Measurements from ENCODE around the gene CNTNAP5. TPM values are rescaled to one million over a fixed set of nuclear protein-coding genes. Genes with fewer than 3 reads are reported as not detected.

The CNTNAP5 gene
- total and polyA plus RNA-seq, 8 donors, result 0.03 to 0.29 (median 0.10) TPM; not detected in 4

- TF ChIP-seq, protein P1, sequence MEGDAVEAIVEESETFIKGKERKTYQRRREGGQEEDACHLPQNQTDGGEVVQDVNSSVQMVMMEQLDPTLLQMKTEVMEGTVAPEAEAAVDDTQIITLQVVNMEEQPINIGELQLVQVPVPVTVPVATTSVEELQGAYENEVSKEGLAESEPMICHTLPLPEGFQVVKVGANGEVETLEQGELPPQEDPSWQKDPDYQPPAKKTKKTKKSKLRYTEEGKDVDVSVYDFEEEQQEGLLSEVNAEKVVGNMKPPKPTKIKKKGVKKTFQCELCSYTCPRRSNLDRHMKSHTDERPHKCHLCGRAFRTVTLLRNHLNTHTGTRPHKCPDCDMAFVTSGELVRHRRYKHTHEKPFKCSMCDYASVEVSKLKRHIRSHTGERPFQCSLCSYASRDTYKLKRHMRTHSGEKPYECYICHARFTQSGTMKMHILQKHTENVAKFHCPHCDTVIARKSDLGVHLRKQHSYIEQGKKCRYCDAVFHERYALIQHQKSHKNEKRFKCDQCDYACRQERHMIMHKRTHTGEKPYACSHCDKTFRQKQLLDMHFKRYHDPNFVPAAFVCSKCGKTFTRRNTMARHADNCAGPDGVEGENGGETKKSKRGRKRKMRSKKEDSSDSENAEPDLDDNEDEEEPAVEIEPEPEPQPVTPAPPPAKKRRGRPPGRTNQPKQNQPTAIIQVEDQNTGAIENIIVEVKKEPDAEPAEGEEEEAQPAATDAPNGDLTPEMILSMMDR (IDR thresholded peaks at IDR 0.05), result no peak
- no peaks in the 10 kb centered on the region for H3K4me1 ChIP-seq
- no peak overlapping the region for H3K27ac ChIP-seq
- no peaks in the 10 kb centered on the region for H3K9me3 ChIP-seq
- DNase-seq (no peak), ATAC-seq (no peak)
- no peak overlapping the region for H3K4me3 ChIP-seq
- no peaks in the 10 kb centered on the region for H3K36me3 ChIP-seq
- intact Hi-C loops (cut with DNase I), result no loop called here
- H3K27me3 ChIP-seq, result no peaks in the 10 kb centered on the region
Measured at GRCh38 chr2:124211461-124211860, 186.4 kb downstream of the CNTNAP5 start.

GRCh38 chr2:124213977-124214587 is 189.0 kb downstream of the CNTNAP5 start:
- Histone ChIP-seq H3K9me3 (no peaks in the 10 kb centered on the region), H3K27ac (no peak overlapping the region), H3K4me3 (no peak overlapping the region), H3K4me1 (no peaks in the 10 kb centered on the region), H3K27me3 (no peaks in the 10 kb centered on the region), H3K36me3 (no peaks in the 10 kb centered on the region)
- intact Hi-C loops (cut with DNase I), result no loop called here
- DNase-seq, result no peak
- TF ChIP-seq, protein P1 (IDR thresholded peaks at IDR 0.05), result no peak
- no peak for ATAC-seq

- H3K36me3 ChIP-seq, result no peaks in the 10 kb centered on the region
- H3K4me1 ChIP-seq, result no peaks in the 10 kb centered on the region
- no peak overlapping the region for H3K4me3 ChIP-seq
- intact Hi-C loops (cut with DNase I), result no loop called here
- no peak for ATAC-seq
- H3K27ac ChIP-seq, result no peak overlapping the region
- H3K27me3 ChIP-seq, result no peaks in the 10 kb centered on the region
- H3K9me3 ChIP-seq, result no peaks in the 10 kb centered on the region
- DNase-seq, result no peak
- TF ChIP-seq, protein P1 (IDR thresholded peaks at IDR 0.05), result no peak
Measured at GRCh38 chr2:124246170-124246569, 221.1 kb downstream of the CNTNAP5 start.

- no peak for ATAC-seq
- Histone ChIP-seq H3K36me3 (no peaks in the 10 kb centered on the region), H3K4me1 (no peaks in the 10 kb centered on the region), H3K27ac (no peak overlapping the region), H3K4me3 (no peak overlapping the region), H3K27me3 (no peaks in the 10 kb centered on the region), H3K9me3 (no peaks in the 10 kb centered on the region)
- peak in 2 of 4 donors; percentile 5 to 28 for DNase-seq
- TF ChIP-seq, protein P1 (IDR thresholded peaks at IDR 0.05), result no peak
- intact Hi-C loops (cut with DNase I), result no loop called here
Measured at GRCh38 chr2:124248386-124248785, 223.3 kb downstream of the CNTNAP5 start.

GRCh38 chr2:124250433-124250832 is 225.3 kb downstream of the CNTNAP5 start:
- Histone ChIP-seq H3K4me1 (no peaks in the 10 kb centered on the region), H3K9me3 (peaks cover 0 to 2% of the 10 kb centered on the region in 2 donors), H3K27me3 (no peaks in the 10 kb centered on the region), H3K36me3 (no peaks in the 10 kb centered on the region), H3K4me3 (no peak overlapping the region), H3K27ac (no peak overlapping the region)
- TF ChIP-seq, protein P1 (IDR thresholded peaks at IDR 0.05), result no peak
- intact Hi-C loops (cut with DNase I), result no loop called here
- ATAC-seq (no peak), DNase-seq (no peak)

All from left lung (tissue), 10 donors.